ENCODE data around the gene BGN.

Gene BGN

DNA sequence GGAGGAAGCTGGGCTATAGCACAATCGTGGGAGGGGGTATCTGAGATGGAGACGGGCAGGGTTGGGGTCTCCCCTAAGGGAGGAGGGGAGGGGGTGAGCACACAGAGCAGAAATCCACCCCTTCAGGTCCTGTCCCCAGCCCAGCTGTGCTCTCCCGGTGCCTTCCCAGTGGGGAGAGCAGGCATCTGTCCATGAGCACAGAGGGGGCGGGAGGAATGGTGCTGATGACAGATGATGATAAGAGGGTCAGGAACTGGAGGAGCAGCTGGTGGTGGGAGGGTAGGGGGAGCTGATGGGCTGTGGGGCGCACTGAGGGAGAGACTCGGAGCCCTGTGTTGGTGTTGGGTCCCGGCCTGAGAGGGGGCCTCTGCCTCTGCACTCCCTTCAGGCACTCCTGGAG, 31.3 kb downstream of the BGN start:
- no peak for DNase-seq (ENCODE audit: low read depth in 1 of 2, low spot score in 1 of 2)

DNA sequence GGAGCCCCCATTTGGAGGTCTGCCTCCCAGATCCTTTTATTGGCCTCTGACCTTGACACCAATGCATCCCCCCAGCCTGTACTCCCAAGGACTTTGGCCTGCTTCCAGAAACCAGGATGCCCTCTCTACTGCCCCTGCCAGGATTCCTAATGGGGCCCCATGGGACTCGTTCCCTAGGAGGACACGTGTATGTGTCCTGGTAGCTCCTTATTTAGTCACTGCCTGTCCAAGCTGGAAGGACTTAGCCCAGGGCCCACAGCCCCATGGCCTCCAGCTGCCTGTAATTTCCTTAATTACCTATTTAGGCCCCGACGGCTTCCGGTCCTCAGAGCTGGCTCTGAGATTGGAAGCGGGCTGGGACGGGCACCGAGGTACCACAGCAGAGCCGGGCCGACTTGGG, 32.0 kb downstream of the BGN start:
- DNase-seq (ENCODE audit: low read depth in 1 of 2, low spot score in 1 of 2): no peak

DNA sequence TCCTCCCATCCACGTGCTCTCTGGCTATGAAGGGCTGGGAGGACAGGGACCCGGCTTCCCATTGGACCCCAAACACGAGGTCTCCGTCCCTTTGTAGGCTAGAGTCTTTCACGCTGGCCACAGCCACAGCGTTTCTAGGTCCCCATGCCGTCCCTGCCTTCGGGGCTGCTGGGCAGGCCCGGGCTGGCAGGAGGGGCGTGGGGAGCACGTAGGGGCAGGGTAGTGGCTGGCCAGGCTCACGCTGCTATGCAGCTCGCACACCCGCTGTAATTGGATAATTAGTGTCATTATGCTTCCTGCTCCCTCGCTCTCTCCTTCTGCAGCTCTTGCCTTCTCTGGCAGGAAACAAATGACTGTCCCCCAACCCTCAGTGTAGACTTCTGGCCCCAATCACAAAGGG, 32.4 kb downstream of the BGN start:
- DNase-seq (ENCODE audit: low read depth in 1 of 2, low spot score in 1 of 2): no peak

DNA sequence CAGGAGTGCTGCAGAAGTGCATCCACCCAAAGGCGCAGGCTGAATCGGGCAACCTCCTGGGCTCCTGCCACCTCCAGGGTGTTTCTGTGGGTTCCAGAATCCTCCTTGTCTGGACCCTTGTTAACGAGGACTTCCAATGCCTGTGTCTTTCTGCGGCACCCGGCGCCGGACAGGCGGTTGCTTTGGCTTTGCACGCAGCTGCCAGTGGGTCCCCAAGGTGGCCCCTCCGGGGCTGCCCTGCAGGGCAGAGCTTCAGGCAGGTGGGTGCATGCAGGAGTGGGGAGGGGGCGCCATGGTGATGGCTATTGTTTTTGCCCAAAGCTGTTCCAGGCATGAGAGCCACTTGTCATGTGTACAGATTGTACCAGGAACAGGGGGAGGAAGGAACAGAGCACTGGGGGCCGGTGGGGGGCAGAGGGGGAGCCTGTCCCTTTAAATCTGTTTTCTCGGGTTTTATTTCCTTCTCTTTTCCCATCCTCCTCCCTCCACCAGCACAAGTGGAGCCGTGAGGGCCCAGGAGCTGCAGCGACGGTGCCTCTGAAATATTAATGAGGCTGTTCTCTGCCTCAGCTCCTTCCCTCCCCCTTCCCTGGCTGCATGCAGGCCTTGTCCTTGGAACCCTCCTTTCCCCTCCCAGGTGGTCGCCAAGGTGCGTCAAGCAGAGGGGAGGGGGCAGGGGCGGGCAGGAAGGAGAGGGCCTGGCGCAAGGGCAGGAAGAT, 35.8 kb downstream of the BGN start:
- no peak for DNase-seq (ENCODE audit: low read depth in 1 of 2, low spot score in 1 of 2)

DNA sequence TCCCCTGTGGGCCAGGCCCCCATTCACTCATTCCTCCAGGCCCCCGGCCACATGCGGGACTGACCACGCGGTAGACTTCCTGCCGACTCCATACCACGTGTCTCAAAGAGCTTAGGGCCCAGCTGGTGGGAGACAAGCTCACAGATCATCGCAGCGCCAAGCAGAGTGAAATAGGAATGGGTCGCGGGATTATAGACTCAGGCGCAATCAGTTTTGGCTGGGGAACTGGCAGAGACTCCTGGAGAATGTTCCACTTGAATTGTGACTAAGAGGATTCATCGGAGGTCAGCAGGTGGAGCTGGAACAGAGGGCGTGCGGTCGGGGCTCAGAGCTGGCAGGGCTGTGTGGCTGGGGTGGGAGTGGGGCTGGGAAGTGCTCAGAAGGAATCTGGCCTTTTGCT, 38.3 kb downstream of the BGN start:
- no peak for DNase-seq (ENCODE audit: low read depth in 1 of 2, low spot score in 1 of 2)

DNA sequence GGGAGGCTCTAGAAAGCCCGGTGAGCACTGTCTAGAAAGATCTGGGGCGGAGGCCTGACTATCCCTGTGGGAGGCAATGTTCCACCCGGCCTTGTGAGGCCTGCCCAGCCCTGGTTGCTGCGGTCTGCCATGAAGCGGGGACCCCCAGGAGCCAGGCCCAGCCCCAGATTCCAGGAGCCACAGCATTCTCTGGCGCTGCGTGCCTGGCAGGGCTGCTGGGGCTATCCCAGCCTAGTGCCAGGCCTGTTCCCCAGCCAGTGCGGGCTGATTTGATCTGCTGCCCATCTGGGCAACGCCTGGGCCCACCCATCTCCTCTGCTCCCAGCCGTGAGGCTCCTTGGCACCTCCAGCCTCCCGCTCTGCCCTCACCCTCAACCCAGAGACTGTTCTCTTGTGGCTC, 42.3 kb downstream of the BGN start:
- no peak for DNase-seq (ENCODE audit: low read depth in 1 of 2, low spot score in 1 of 2)

DNA sequence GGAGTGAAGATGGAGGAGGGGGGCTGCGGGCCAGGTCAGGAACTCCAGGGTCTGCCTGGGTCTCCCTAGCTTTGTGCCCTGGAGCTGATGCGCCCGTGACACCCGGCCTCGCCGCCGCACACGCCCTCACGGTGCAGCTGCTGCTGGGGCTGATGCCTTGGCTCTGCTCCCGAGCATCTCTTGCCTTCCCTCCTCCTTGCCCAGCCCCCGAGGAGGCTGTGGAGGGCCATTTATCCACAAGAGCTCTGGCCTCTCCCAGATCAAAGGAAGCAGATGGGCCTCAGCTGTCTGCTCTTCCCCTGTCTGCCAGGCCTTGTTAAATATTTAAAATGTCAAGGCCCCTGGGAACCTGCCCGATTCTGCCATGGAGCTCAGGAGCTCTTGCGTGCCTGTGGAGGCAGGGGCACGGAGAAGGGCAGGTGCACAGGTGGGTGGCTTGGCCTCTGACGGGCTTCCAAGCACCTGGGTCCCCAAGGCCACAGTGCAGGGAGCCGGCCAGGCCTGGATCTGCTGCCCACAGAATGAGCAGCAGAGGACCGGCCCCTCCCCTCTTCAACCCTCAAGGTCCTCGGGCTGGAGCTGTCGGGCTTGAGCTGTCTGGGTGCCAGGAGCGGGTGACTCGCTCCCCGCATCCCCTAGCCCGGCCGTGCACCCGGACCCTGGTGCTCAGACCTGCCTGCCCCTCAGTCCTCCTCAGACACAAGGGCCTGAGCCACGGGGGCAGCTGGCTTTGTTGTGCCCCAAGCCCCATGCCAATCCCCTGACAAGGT, 42.9 kb downstream of the BGN start:
- DNase-seq (ENCODE audit: low read depth in 1 of 2, low spot score in 1 of 2): no peak

DNA sequence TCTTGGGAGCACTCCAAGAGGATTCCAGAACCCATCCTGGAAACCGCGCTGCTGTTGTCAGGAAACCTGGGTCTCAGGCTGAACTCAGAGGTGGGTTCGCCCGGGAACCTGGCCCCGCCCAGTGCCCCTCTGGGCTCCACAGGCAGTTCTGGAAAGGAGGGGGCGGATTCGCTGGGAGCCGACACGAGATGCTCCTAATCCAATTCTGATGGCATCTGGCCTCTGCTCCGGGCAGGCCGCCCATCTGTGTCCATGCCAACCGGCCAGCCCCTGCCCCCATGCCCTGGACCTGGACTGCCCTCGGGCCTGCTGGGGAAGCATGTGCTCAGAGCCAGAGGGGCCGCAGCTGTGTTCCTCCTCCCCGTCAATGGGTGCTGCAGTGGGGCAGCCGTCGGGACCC, 43.6 kb downstream of the BGN start:
- DNase-seq (ENCODE audit: low read depth in 1 of 2, low spot score in 1 of 2): no peak

DNA sequence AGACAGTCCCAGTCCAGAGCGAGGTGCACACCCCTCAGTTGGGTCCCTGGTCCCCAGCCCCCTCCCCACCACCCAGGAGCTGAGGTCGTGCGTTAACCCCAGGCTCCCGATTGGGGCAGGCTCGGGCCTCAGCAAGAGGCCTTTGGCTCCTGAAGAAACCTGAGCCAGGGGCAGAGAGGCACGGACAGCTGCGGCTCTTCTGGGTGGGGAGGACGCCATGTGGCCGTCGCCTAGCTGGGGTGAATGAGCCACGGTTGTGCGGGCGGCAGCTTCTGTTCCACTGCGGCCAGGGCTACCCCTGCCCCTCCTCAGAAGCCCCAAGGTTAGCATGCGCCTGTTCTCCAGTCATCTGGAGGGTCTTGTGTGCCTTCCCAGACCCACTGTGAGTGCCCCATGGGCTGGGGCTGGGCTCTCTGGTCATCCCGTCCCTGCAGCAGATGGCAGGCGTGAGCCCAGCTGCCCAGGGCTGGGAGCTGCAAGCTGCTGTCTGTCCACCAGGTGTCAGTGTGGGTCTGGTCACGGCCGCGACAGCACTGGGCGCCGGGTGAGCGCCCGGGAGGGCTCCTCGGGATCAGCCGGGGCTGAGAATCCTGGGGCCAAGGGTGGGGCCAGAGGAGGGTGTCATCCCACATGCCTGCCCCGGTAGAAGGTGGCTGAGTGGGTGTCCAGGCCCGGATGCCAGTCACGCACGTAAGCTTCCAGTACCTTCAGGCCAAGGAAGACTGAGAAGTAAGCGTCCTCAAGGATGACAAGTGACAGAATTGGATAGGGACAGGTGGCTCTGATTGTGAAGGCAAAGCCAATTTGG, 44.6 kb downstream of the BGN start:
- DNase-seq (ENCODE audit: low read depth in 1 of 2, low spot score in 1 of 2): peak; percentile 22 to 30

DNA sequence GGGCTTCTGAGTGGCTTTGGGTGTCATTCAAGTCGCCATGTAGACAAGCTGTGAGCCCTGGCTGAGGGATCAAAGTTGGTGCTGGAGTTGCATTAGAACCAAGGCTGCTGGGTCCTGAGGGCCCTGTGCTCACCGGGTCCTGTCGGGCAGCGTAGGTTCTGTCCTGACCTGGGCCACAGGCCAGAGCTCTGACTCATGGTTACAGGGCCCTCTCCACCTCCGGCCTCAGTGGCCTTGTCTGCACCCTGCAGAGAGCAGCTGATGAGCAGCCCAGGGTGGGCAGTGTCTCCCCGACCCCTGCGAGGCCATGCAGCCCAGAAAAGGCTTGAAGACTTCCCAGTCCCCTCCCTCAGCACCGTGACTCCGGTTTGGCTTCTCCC, 45.2 kb downstream of the BGN start:
- DNase-seq (ENCODE audit: low read depth in 1 of 2, low spot score in 1 of 2): no peak

GRCh38 chrX:153544727-153545126, 49.9 kb downstream of the BGN start:
- DNase-seq (ENCODE audit: low read depth in 1 of 2, low spot score in 1 of 2): no peak

DNA sequence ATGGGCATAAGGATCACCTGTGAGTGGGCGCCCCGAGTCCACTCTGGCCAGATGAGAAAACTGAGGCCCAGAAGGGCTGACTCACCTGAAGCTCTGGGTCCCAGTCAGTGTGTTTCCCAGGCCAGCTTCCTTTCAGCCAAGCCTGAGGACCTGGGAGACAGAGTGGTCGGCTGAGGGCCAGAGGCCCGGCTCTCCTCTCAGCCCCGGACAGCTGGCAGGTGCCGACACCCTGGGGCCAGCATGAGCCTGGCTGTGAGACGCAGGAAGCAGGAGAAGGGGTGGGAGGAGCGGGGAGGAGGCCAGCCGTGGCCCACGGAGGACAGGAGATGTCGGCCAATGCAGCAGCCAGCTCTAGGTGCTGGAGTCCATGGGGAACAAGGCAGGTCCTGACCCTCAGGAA, 51.6 kb downstream of the BGN start:
- DNase-seq (ENCODE audit: low read depth in 1 of 2, low spot score in 1 of 2): no peak

DNA sequence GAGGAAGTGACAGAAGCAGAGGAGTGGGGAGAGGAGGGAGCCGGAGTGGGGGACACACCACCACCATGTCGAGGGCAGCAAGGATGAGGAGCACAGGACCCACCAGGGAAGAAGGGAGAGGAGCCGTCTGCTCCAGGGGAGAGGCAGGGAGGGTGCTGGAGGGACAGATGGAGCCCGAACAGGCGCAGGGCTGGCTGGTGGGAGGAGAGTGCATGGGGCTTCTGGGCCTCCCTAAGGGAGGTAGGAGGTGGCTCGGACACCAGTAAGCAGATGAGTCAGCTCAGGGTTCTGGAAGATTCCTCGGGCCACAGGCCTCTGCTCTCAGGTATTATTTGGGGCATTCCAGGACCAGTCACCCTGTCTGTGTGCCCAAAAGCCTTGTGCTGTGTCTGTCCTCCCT, 52.4 kb downstream of the BGN start:
- no peak for DNase-seq (ENCODE audit: low read depth in 1 of 2, low spot score in 1 of 2)

- no peak for DNase-seq (ENCODE audit: low read depth in 1 of 2, low spot score in 1 of 2)
These were observed 54.5 kb downstream of the BGN start for GRCh38 chrX:153549231-153549630.

DNA sequence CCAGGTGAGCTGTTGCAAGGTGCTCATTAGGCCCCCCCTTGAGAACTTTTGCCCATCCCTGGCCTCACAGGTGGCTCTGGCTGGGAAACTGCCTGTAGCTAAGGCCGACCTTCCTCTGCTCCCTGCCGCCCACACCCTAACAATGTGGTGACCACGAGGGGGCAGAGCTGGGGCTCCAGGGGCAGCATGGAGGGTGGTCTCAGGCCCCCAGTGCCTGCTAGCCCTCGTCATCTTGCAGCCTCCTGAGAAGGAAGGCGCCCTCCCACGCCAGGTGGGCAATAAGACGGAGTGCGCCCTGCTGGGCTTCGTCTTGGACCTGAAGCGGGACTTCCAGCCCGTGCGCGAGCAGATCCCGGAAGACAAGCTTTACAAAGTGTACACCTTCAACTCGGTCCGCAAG, 55.0 kb downstream of the BGN start:
- no peak for DNase-seq (ENCODE audit: low read depth in 1 of 2, low spot score in 1 of 2)

DNA sequence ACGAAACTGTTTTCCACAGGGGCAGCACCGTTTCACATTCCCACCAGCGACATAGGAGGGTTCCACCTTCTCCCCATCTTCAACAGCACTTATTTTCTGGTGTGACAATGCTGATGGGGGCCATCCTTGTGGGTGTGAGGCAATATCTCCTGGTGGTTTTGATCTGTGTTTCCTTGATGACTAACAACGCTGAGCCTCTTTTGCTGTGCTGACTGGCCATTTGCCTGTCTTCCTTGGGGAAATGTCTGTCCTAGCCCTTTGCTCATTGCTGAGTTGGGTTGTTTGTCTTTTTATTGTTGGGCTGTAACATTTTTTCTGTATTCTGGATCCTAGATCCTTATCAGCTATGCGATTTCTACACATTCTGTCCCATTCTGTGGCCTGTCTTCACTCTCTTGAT, 56.4 kb downstream of the BGN start:
- no peak for DNase-seq (ENCODE audit: low read depth in 1 of 2, low spot score in 1 of 2)

DNA sequence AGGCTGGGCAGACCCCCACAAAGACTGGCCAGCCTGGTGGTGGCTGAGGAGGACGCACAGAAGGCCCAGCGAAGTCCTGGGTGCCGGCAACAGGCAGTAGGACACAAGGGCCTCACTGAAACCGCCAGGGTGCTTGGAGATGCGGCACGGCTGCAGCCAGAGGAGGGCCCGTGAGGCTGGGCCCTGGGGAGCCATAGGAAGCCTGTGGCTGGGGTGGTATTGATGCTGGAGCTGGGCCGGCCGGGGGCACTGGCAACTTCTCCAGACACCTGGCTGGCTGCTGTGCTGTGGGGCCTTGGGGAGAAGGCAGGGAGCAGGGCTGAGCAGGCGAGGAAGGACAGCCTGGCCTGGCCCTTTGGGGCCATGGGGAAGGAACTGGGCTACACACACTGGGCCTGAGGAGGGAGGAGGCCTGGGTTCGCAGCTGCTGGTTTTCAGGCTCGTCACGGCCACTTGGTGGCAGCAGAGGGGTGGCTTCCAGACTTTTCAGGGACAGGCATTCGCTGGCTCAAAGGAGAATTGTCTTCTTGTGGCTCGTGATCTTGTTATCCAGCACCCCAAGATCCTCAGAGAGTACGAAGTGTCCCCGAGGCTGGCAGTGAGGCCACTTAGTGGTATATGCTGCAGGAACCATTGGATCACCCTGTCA, 59.9 kb downstream of the BGN start:
- DNase-seq (ENCODE audit: low read depth in 1 of 2, low spot score in 1 of 2): peak; percentile 17 to 47

- no peak for DNase-seq (ENCODE audit: low read depth in 1 of 2, low spot score in 1 of 2)
These were observed 62.0 kb downstream of the BGN start for GRCh38 chrX:153556767-153557166.

- DNase-seq (ENCODE audit: low read depth in 1 of 2, low spot score in 1 of 2): no peak
These were observed 63.0 kb downstream of the BGN start for GRCh38 chrX:153557618-153558355.
